ENCODE measurements around the gene ADGRG3.

DNA sequence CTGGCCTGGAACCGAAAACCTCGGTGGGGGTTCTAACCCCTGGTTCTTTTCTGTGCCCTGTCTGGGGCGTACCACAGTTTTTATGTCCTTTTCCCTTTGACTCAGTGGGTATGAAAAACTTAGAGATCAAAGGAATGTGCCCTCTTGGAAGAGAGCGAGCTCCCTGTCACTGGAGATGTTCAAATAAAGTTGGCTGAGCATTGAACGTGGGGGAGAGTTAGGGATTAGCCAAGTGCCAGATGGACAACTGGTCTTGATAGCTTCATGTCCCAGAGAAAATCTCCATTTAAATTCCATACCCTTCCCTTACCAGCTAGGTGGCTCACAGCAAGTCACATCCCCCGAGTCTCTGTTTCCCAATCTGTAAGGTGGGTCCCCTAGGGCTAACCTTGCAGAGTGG, 30.1 kb upstream of the ADGRG3 start:
- TF ChIP-seq POLR2A (IDR thresholded peaks at IDR 0.05): no peak
- TF ChIP-seq, protein P1, sequence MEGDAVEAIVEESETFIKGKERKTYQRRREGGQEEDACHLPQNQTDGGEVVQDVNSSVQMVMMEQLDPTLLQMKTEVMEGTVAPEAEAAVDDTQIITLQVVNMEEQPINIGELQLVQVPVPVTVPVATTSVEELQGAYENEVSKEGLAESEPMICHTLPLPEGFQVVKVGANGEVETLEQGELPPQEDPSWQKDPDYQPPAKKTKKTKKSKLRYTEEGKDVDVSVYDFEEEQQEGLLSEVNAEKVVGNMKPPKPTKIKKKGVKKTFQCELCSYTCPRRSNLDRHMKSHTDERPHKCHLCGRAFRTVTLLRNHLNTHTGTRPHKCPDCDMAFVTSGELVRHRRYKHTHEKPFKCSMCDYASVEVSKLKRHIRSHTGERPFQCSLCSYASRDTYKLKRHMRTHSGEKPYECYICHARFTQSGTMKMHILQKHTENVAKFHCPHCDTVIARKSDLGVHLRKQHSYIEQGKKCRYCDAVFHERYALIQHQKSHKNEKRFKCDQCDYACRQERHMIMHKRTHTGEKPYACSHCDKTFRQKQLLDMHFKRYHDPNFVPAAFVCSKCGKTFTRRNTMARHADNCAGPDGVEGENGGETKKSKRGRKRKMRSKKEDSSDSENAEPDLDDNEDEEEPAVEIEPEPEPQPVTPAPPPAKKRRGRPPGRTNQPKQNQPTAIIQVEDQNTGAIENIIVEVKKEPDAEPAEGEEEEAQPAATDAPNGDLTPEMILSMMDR (IDR thresholded peaks at IDR 0.05 in 4 of 5, conservative IDR thresholded peaks at IDR 0.05 in 1 of 5): no peak

Measured in gastrocnemius medialis (tissue), 4 donors.